Psoas muscle (tissue), 8 donors: ENCODE measurements around the gene BAD. TPM values are rescaled to one million over a fixed set of nuclear protein-coding genes. Genes with fewer than 3 reads are reported as not detected.

Source experiments
- ATAC-seq, 4 donors: fragments of 200-7000 bp; cut with Tn5 transposase; one replicate each; pipeline ENCODE4 v1.9.1; 2020; ENCODE audit warnings: moderate library complexity in 3 of 4, mild to moderate bottlenecking in 2 of 4
- DNase-seq, 2 donors: peaks; one replicate each; pipeline ENCODE4 v3.0.0-alpha.2; 2020
- H3K27ac ChIP-seq: fragments of 200-600 bp; one replicate; pipeline ENCODE4 v1.8.0; 2022
- H3K27me3 ChIP-seq, 3 donors: fragments of 200-600 bp in 1 of 3; one replicate each; pipeline versions ENCODE4 v1.6.1 to v1.8.0; 2013 to 2022; ENCODE audit warnings: low read length in 2 of 3, mild to moderate bottlenecking in 2 of 3, moderate library complexity in 1 of 3; ENCODE audit not compliant: insufficient read depth in 3 of 3
- H3K36me3 ChIP-seq, 2 donors: fragments of 200-600 bp in 1 of 2; one replicate each; pipeline versions ENCODE4 v1.6.1 to v1.8.0; 2013 to 2022; ENCODE audit warnings: low read depth in 1 of 2, mild to moderate bottlenecking in 1 of 2, moderate library complexity in 1 of 2; ENCODE audit not compliant: insufficient read depth in 1 of 2
- H3K4me1 ChIP-seq: fragments of 200-600 bp; one replicate; pipeline ENCODE4 v1.8.0; 2022
- H3K4me3 ChIP-seq: fragments of 200-600 bp; one replicate; pipeline ENCODE4 v1.8.0; 2022; ENCODE audit warnings: mild to moderate bottlenecking
- H3K9me3 ChIP-seq: fragments of 200-600 bp; one replicate; pipeline ENCODE4 v1.8.0; 2022
- WGBS, 3 donors: extraction: QIAGEN DNeasy Blood & Tissue Kit; methylation state at CpG; one replicate each; pipeline versions ENCODE4 v1.1.6 to v1.1.7; 2013; 5-methylcytosine and 5-hydroxymethylcytosine counted together
- intact Hi-C, 2 donors: fragments of 100-400 bp; cut with DNase I; formaldehyde crosslinking; loops; one replicate each; pipeline versions ENCODE4 v1.11.0 to v1.14.2; 2022
- polyA plus RNA-seq, 3 donors: library from polyadenylated mRNA; stranded (reverse); fragments of 200-250 nt; gene quantifications; one replicate each; pipeline ENCODE4 v1.2.3, GENCODE V29; 2013
- total RNA-seq, 4 donors: library from RNA; stranded (reverse); fragmentation: NEBNext Ultra II Directional in 2 of 4; extraction: Animal tissue kit (Norgen Biotek cat#: 25700) in 2 of 4; gene quantifications; one replicate each; pipeline versions ENCODE4 v1.2.1 to v1.2.4, GENCODE V29; 2021 to 2023
- TF ChIP-seq, protein P1 (sequence below): fragments of 200-600 bp; IDR thresholded peaks from one replicate; pipeline ENCODE4 v1.8.0; 2022; ENCODE audit warnings: antibody characterized with exemption
- donor health status: healthy with polysubstance abuse.
- donor health status: DM: no; HTN: no; CAD: no; lungs with moderate emphysema.
- donor health status: Bipolar disorder and iron deficiency.
- donor health status: healthy.
- donor health status: DM: yes; HTN: yes; CAD: no.
- donor health status: DM: no; HTN: no; CAD: no.
- donor health status: DM: no; HTN: no; CAD: no.
- donor health status: DM: yes; HTN: yes; CAD: no.

Gene BAD
- total and polyA plus RNA-seq, 7 donors = 27.7 to 135 (median 30.5) TPM

DNA sequence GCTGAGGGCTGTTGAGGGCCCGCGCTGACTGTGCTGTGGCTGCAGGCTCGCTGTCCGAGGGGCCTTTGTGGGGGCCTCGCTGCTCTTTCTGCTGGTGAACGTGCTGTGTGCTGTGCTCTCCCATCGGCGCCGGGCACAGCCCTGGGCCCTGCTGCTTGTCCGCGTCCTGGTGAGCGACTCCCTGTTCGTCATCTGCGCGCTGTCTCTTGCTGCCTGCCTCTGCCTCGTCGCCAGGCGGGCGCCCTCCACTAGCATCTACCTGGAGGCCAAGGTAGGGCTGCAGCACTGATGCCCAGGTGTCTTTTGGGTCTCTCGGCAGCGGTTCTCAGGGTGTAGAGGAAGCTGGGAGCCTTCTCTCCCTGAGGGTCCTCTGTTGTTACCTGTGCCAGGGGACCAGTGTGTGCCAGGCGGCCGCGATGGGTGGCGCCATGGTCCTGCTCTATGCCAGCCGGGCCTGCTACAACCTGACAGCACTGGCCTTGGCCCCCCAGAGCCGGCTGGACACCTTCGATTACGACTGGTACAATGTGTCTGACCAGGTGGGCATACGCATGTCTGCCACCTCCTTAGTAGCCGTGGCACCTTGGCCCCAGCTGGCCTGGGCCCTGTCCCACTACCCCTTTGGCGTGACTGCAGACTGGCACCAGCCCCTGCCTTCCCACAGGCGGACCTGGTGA lies 3.3 kb upstream of the BAD start:
- Histone ChIP-seq H3K27ac (no peak overlapping the region), H3K9me3 (no peaks in the 10 kb centered on the region), H3K36me3 (peaks cover 0 to 1% of the 10 kb centered on the region in 2 donors), H3K4me3 (no peak overlapping the region), H3K4me1 (peaks cover 35% of the 10 kb centered on the region), H3K27me3 (peaks cover 0 to 24% (median 14%) of the 10 kb centered on the region in 3 donors)
- TF ChIP-seq, protein P1, sequence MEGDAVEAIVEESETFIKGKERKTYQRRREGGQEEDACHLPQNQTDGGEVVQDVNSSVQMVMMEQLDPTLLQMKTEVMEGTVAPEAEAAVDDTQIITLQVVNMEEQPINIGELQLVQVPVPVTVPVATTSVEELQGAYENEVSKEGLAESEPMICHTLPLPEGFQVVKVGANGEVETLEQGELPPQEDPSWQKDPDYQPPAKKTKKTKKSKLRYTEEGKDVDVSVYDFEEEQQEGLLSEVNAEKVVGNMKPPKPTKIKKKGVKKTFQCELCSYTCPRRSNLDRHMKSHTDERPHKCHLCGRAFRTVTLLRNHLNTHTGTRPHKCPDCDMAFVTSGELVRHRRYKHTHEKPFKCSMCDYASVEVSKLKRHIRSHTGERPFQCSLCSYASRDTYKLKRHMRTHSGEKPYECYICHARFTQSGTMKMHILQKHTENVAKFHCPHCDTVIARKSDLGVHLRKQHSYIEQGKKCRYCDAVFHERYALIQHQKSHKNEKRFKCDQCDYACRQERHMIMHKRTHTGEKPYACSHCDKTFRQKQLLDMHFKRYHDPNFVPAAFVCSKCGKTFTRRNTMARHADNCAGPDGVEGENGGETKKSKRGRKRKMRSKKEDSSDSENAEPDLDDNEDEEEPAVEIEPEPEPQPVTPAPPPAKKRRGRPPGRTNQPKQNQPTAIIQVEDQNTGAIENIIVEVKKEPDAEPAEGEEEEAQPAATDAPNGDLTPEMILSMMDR = no peak
- WGBS, 3 donors = 94% methylated on average over 31 to 33 of the region's 33 CpGs
- DNase-seq (peak in 1 of 2 donors; percentile 51), ATAC-seq (no peak)
- intact Hi-C loops = no loop called here

DNA sequence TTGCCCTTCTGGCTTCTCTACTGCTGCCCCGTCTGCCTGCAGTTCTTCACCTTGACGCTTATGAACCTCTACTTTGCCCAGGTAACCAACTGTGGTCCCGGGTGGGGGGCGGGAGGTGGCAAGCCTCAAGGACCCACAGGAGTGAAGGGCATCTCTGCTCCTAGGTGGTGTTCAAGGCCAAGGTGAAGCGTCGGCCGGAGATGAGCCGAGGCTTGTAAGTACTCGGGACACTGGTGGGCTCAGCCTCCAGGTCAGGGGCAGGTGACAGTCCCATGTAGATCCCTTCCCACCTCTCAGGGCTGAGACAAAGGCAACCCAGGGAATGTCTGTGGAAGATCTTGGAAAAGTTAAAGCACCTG lies 2.3 kb upstream of the BAD start:
- H3K9me3 ChIP-seq = no peaks in the 10 kb centered on the region
- peak overlapping the region; percentile 93 for H3K27ac ChIP-seq
- H3K4me1 ChIP-seq = peaks cover 26% of the 10 kb centered on the region
- peak overlapping the region; percentile 79 for H3K4me3 ChIP-seq
- 88 to 94% (median 90%) methylated on average over 9 of the region's 9 CpGs for WGBS, 3 donors
- DNase-seq (no peak), ATAC-seq (no peak)
- intact Hi-C loops = no loop called here
- peaks cover 0 to 11% of the 10 kb centered on the region in 2 donors for H3K36me3 ChIP-seq
- peaks cover 0 to 13% (median 4%) of the 10 kb centered on the region in 3 donors for H3K27me3 ChIP-seq
- TF ChIP-seq, protein P1 = no peak

DNA sequence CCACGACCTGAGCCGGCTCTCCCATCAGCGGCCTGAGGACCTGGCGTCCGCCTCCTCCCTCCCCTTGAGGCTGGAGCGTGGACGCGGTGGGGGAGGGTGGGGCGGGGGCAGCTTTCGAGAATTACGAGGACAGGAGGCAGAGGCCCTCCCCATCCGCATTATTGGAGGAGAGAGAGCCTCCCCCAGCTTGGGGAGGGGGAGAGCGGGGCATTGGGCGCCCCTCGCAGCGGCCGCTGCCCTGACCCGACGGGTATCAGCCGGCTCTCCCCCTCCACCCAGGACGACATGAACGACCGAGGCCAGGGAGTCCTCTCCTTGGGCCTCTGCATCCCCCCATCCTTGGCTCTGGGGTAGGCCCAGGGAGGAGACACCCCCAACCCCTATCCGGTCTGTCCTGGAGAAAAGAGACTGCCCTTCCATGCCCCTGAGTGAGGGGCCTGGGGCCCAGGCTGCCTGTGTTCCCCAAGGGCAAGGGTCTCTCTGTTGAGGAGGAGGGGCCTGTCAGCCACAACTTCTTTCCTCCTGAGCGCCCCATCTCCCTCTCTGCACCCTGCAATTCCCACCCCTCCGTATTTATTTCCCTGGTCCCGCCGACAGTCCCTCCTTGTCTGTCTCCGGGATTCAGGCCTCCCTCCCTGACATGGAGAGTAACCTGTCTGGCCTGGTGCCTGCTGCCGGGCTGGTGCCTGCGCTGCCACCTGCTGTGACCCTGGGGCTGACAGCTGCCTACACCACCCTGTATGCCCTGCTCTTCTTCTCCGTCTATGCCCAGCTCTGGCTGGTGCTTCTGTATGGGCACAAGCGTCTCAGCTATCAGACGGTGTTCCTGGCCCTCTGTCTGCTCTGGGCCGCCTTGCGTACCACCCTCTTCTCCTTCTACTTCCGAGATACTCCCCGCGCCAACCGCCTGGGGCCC lies 1.7 kb upstream of the BAD start:
- intact Hi-C loops = loop anchor here (2.0 kb wide), 2 partner anchors 15 to 57 kb away; no protein-coding TSS in a partner anchor

DNA sequence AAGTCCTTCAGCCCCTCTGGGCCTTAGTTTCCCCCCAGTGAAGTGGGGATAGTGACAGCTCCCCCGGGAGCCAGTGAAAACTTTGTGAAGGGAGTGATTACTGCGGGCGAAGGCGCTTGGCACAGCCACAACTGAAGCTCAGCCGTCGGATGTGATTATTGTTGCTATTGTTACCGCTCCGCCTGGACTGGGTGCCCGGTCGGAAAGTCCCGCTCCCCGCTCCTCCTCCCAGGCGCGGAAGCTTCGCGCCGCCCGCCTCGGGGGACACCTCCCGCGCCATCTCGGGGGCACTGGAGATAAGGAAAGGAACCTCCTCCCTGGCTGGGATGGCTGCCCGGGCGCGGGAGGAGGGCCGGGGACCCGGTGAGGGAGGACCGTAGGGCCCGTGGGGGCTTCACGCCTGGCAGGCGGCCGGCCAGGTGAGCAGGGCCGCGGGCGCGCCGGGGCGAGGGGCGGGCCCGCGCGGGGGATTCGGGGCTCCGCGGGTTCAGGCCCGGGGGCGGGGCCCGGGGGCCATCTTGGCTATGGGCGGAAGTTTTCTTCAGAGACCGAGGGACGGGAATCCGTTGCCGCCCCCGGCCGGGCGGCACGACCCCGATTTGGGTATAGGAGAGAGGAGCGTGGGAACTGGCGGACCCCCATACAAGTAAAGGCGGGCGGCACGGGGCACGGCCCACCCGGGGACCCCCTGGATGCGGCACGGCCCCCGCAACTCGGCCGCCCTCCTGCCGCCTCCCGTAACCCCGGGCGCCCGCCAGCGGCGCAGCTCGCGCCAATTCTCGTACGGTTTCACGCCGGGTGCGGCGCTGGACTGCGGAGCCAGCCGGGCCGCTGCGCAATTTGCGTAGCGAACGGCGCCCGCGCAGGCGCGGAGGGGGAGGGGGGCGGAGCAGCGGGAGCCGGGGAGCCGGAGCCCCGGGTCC lies 758 bp upstream of the BAD start, which contains the start of gene GPR137:
GPR137 (plus strand) TSS at position 887 of the 923 bp plus-strand sequence. CDS start 677 bp downstream, outside the sequence.
- H3K4me1 ChIP-seq = peaks cover 25% of the 10 kb centered on the region
- TF ChIP-seq, protein P1 = no peak
- ATAC-seq (peak; percentile 68 to 76 (median 76)), DNase-seq (peak; percentile 87 to 92)
- peak within 1 kb of the TSS; percentile 93 for H3K27ac ChIP-seq
- peaks cover 0 to 19% of the 10 kb centered on the region in 2 donors for H3K36me3 ChIP-seq
- H3K9me3 ChIP-seq = no peaks in the 10 kb centered on the region
- peak within 1 kb of the TSS; percentile 79 for H3K4me3 ChIP-seq
- intact Hi-C loops = loop anchor here (2.0 kb wide), 2 partner anchors 14 to 58 kb away; no protein-coding TSS in a partner anchor
- 0 to 1% (median 1%) methylated on average over 47 to 102 of the region's 102 CpGs for WGBS, 3 donors
- H3K27me3 ChIP-seq = no peaks in the 10 kb centered on the region

More for the DNA sequence above, 1.7 kb upstream of the BAD start:
- Histone ChIP-seq H3K27ac (peak overlapping the region; percentile 93), H3K9me3 (no peaks in the 10 kb centered on the region), H3K4me1 (peaks cover 25% of the 10 kb centered on the region), H3K4me3 (peak overlapping the region; percentile 79), H3K27me3 (peaks cover 0 to 7% (median 0%) of the 10 kb centered on the region in 3 donors), H3K36me3 (peaks cover 0 to 18% of the 10 kb centered on the region in 2 donors)
- 18 to 37% (median 27%) methylated on average over 23 to 40 of the region's 40 CpGs for WGBS, 3 donors
- TF ChIP-seq, protein P1 = no peak
- ATAC-seq (peak in 3 of 4 donors; percentile 20 to 61 (median 29)), DNase-seq (peak in 1 of 2 donors; percentile 69)
